ENCODE data around the gene ACE.
A peak's percentile ranks its signal among the peaks of the same experiment; 100 is the strongest.
"Not testable (repeated sequence)": the region's sequence is repeated elsewhere in the genome, so short reads cannot be mapped to it uniquely, and the experiment has no call there.

The ACE gene

DNA sequence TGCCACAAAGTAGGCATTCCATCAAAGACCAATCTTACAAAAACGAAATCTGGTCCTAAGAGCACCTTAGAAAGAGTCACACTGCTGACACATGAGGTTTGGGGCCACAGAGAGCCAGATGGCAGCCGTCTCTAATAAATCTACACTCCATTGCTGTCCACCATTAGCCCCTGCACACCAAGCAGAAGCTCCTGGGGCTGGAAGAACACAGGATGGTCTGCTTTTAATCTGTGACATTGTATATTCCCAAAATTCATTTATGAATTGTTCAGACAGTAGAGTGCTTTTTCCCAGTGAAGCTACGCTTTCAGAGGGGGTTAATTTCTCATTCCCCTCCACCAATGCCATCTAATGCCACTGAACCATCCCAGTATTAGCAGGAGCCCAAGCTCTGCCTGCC, 32.4 kb upstream of the ACE start:
- DNase-seq (ENCODE audit: low spot score) = no peak

DNA sequence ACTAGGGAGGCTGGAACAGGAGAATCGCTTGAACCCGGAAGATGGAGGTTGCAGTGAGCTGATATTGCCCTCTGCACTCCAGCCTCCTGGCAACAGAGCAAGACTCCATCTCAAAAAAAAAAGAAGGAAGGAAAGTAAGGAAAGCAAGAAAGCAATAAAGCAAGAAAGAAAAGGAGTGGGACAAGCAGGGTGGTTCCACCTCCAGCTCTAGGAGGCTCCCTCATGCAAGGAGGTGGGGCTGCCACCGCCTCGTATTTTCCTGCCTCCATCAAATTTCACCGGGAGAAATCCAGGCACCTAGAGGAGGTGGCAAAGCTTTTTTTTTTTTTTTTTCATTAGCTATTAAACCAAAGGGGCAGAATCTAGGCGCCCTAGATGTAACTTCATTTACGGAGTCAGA, 31.8 kb upstream of the ACE start:
- DNase-seq (ENCODE audit: low spot score) = no peak

DNA sequence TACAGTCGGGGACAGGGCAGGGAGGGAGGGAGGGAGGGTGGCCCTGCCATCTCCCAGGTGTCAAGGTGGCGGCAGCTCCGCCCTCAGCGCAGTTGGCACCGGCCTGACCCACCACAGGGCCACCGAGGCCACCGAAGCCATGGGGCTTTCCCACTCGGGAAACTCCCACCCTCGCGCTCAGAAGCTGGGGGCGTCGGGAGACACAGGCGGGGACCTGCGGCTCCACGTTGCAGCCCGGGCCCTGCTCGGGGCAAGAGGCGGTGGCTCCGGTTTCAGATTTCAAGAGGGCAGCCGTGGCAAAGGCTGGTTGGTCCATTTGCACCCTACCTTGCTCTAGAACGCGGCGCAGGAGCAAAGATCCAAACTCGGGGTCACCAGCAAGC, 31.3 kb upstream of the ACE start:
- DNase-seq (ENCODE audit: low spot score) = no peak

- no peak for DNase-seq (ENCODE audit: low spot score)
Measured at GRCh38 chr17:63445954-63446752, 30.7 kb upstream of the ACE start, which contains the start of gene CYB561. Gene CYB561 (minus strand): TSS chr17:63446306. CDS start chr17:63437547, 8,759 bp downstream.

- DNase-seq (ENCODE audit: low spot score) = peak; percentile 16
Measured at GRCh38 chr17:63446753-63447470, 29.9 kb upstream of the ACE start.

- no peak for DNase-seq (ENCODE audit: low spot score)
Measured at GRCh38 chr17:63447471-63448009, 29.3 kb upstream of the ACE start.

DNA sequence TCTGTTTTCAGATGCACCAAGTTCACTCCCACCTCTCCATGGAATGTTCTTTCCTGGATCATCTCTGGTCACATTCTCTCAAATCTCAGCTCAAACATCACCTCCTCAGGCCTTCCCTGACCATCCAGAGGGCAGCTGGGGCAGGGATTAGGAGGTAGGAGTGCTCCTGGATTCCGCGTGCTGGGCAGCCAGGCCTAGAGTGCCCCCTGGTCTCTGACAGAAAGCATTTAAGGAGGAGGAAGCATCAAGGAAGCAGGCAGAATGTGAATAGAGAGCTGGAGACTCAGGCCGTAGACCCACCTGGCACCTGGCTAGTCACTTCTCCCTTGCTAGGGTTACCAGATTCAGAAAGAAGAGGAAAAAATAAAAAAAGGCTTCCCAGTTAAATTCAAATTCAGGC, 28.2 kb upstream of the ACE start:
- no peak for DNase-seq (ENCODE audit: low spot score)

- DNase-seq (ENCODE audit: low spot score) = no peak
Measured at GRCh38 chr17:63450551-63450950, 26.3 kb upstream of the ACE start.

- DNase-seq (ENCODE audit: low spot score) = no peak
Measured at GRCh38 chr17:63451150-63451549, 25.7 kb upstream of the ACE start.

DNA sequence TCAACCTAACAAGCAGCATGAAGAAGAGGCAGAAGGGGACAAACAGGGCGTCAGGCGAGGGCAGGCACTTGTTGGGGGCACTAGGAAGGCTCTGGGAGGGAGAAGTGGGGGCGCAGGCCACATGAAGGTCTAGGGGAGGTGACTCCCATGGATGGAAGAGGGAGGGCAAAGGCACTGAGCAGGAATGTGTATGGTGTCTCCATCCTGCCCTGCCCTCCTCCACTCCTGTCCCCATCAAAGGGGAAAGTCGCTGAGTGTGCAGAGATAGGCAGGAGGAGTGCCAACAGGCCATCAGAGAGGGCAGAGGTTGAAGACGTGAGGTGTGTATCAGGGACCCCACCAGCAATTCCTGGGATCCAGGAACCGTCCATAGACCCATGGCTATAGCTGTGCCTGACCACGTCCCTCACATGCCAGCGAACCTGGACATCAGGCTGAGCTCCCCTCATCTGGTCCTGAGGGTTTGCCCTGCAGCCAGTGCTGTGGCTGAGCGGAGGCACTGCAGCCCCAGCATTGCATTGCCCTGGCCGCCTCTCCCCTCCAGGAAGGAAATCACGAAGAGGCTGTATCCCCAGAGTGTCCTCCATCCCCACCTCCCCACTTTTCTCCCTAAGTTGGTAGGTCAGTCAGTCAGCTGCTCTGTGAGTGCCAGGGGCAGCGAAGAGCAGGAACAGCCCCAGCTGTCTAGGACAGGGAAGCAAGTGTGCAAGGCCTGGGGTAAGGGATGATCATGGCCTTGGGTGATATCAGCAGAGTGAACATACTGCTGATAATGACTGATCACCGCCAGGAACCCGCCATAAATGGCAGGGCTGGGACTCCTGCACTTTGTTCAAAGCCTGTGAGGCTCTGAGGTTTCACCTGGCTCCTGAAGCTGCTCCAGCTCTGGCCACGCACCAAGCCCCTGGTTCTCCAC, 24.6 kb upstream of the ACE start:
- no peak for DNase-seq (ENCODE audit: low spot score)

DNA sequence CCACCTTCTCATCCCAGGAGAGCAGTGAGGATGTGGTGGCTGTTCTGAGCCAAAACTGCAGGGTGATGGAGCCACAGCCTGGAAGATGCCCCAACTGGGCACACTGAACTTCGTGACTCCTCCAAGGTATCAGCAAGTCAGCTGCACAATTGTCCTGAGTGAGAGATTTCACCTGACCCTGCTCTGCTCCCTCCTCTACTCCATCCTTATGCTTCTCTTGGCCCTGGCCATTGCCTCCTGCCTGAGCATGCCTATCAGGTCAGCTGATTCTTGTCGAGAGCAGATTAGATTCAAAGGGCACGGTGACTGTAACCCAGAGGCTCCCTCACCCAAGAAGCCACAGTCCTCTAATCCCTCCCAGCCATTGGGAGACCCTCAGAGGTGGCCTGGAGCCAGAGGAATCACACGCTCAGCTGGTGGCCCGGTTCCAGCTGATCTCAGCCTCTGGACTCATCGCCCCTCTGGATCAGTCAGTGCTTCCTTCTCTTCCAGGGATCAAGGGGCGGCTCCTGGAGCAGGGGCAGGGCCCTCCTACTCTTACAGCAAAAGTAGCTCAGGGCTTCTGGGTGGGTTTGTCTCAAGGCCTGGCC, 23.8 kb upstream of the ACE start:
- DNase-seq (ENCODE audit: low spot score) = no peak

- DNase-seq (ENCODE audit: low spot score) = not testable (repeated sequence)
Measured at GRCh38 chr17:63454357-63454756, 22.5 kb upstream of the ACE start.

DNA sequence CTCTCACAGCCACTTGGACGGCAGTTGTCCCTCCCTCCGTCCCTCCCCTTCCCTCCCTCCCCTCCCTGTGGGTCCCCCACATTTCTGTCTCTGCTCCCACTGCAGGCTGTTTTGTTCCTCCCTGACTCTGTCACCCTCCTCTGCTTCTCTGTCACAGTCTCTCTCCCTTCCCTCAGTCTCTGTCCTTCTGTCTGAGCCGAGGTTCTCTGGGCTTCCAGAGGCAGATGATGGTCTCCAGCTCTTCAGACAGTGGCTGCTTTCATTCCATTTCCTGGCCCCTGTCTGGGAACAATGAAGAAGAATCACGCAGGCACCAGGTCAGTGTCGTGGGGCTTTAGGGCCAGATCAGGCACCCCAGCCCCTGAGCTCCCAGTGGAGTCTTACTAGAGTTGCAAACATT, 21.9 kb upstream of the ACE start:
- no peak for DNase-seq (ENCODE audit: low spot score)

DNA sequence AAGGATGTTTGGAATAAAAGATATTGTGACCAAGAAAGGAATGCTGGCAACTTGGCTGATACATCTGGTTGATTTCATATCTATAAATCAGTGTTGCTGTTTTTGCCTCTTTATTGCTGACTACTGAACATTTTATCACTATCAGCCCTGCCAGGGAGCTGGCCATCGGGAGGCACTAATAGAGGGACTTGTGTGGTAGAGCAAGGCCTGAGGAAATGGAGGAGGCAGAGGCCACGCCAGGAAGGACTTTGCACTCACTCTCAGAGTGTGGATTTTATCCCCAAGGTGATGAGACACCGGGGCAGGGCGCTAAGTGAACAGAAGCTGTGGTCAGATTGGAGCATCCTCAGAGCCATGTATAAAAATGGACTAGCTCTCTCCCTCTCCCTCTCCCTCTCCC, 21.4 kb upstream of the ACE start:
- no peak for DNase-seq (ENCODE audit: low spot score)

DNA sequence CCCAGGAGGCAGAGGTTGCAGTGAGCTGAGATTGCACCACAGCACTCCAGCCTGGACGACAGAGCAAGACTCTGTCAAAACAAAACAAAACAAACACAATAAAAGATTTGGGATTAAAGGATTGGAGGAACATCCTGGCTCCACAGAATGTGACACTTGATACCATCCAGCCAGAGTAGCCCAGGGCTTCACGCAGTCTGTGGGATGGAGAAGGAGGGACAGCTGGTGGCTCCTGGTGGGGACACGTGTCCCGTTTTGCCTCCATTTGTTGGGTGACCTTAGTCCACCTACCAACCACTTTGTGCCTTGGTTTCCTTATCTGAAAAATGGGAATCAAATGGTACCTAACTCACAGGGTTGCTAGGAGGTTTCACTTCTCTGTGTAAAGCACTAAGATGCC, 18.4 kb upstream of the ACE start:
- no peak for DNase-seq (ENCODE audit: low spot score)

DNA sequence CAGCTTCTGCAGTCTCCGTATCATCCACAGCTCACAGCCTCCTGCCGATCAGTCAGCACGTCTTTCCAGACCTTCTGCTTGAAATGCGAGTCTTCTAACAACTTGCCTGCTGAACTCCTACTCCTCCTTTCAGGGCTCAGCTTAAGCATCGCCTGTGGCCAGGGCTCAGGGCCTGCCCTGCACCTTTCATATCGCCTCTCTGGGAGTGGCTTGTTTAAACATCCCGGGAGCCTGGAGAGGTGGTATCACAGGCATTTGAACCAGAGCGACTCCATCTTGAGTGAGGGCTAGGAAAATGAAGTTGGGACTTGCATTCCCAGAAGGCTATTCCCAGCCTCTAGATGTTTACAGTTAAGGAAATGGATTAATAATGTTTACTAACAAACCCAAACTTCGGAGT, 16.8 kb upstream of the ACE start:
- no peak for DNase-seq (ENCODE audit: low spot score)

DNA sequence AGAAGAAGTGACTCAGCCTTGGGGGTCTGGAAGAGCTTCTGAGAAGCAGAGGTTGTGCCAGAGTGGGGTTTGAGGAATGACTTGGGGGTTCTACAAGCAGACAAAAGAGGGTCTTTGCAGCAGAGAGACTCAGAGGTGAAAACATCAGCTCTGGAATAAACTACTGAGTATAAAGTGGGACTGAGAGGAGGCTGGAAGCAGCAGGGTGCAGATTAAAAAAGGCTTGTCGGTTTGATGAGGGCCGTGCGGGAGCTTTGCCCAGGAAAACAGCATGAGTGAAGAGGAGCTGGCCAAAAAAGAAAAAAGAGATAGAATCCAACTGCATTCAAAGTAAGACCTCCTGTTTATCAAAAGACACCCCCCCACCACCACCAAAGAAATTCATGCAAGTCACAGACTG, 13.1 kb upstream of the ACE start:
- DNase-seq (ENCODE audit: low spot score) = no peak

- no peak for DNase-seq (ENCODE audit: low spot score)
Measured at GRCh38 chr17:63464691-63465236, 12.1 kb upstream of the ACE start.

- not testable (repeated sequence) for DNase-seq (ENCODE audit: low spot score)
Measured at GRCh38 chr17:63468099-63468498, 8.8 kb upstream of the ACE start.

DNA sequence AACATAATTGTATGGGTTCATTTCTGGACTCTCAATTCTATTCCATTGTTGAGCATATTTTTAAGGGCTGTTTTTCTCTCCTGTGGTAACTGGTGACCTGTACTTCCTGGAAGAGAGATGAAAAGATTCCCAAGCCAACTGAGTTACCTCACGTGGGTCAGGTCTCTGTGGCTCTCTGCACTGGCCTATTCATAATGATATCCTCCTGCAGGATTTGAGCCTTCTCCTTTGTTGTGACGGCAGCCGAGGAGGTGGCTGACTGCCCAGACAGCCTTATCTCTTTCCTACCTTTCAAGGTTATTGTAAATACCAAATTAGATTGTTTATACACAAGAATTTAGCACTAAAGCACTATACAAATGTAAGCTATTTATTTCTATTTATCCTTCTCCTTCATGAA, 2.7 kb upstream of the ACE start:
- no peak for DNase-seq (ENCODE audit: low spot score)
